Bronchial epithelial cell (primary cell): ENCODE measurements around the gene CBX3. TPM values are rescaled to one million over a fixed set of nuclear protein-coding genes. Genes with fewer than 3 reads are reported as not detected.

Experiments used
- DNase-seq: peaks from one replicate; pipeline ENCODE4 v3.0.0-alpha.2; 2010; ENCODE audit warnings: low read depth
- FAIRE-seq: peaks from 2 replicates; lab custom pipeline; 2011; peaks lifted over from hg19 to GRCh38; lab: Jason Lieb, UNC
- H3K27me3 ChIP-seq: 2 replicates; pipeline ENCODE4 v1.5.1; 2011; ENCODE audit warnings: low read length; ENCODE audit not compliant: control insufficient read depth, insufficient read depth
- H3K36me3 ChIP-seq: 2 replicates; pipeline ENCODE4 v1.5.1; 2011; ENCODE audit warnings: low read length; ENCODE audit not compliant: control insufficient read depth, insufficient read depth
- H3K4me3 ChIP-seq: 2 replicates; pipeline ENCODE4 v1.5.1; 2011; ENCODE audit warnings: mild to moderate bottlenecking, low read depth, low read length, control low read depth
- CTCF ChIP-seq: IDR thresholded peaks from 2 replicates; pipeline ENCODE4 v1.5.1; 2011; ENCODE audit warnings: mild to moderate bottlenecking, moderate library complexity, low read length, control low read depth, inconsistent platforms; ENCODE audit not compliant: insufficient read depth, severe bottlenecking
- total RNA-seq: library from RNA; depleted of rRNA; stranded (reverse); fragments of >200 nt; gene quantifications from 2 replicates; pipeline ENCODE4 v1.2.1, GENCODE V29; 2014

Gene CBX3
- total RNA-seq, 1 donor from 2014 or later = 87.7 TPM

- no peaks in the 10 kb centered on the region for H3K36me3 ChIP-seq
- H3K4me3 ChIP-seq = no peak overlapping the region
- no peak for TF ChIP-seq CTCF
- no peaks in the 10 kb centered on the region for H3K27me3 ChIP-seq
- FAIRE-seq (no peak), DNase-seq (no peak)
Measured at GRCh38 chr7:26227987-26228386, 26.4 kb downstream of the CBX3 start.

GRCh38 chr7:26233902-26234511, 32.5 kb downstream of the CBX3 start:
- FAIRE-seq (no peak), DNase-seq (no peak)
- no peaks in the 10 kb centered on the region for H3K27me3 ChIP-seq
- H3K36me3 ChIP-seq = no peaks in the 10 kb centered on the region
- TF ChIP-seq CTCF = no peak
- no peak overlapping the region for H3K4me3 ChIP-seq

- no peaks in the 10 kb centered on the region for H3K36me3 ChIP-seq
- no peak for TF ChIP-seq CTCF
- H3K4me3 ChIP-seq = no peak overlapping the region
- DNase-seq = peak; percentile 9
- no peak for FAIRE-seq
- H3K27me3 ChIP-seq = no peaks in the 10 kb centered on the region
Measured at GRCh38 chr7:26237035-26237807, 35.7 kb downstream of the CBX3 start.

GRCh38 chr7:26238032-26238431, 36.5 kb downstream of the CBX3 start:
- FAIRE-seq = no peak
- Histone ChIP-seq H3K27me3 (no peaks in the 10 kb centered on the region), H3K36me3 (no peaks in the 10 kb centered on the region), H3K4me3 (no peak overlapping the region)
- TF ChIP-seq CTCF = no peak
- no peak for DNase-seq

GRCh38 chr7:26245150-26245549, 43.6 kb downstream of the CBX3 start:
- TF ChIP-seq CTCF = no peak
- Histone ChIP-seq H3K4me3 (no peak overlapping the region), H3K36me3 (no peaks in the 10 kb centered on the region), H3K27me3 (no peaks in the 10 kb centered on the region)
- FAIRE-seq = no peak
- no peak for DNase-seq
